Transverse colon (tissue), 4 donors: Measurements from ENCODE around the gene MAGI2. TPM values are rescaled to one million over a fixed set of nuclear protein-coding genes. Genes with fewer than 3 reads are reported as not detected.

Source experiments
- DNase-seq: peaks from one replicate; pipeline ENCODE4 v3.0.0-alpha.2; 2019
- H3K27ac ChIP-seq, 4 donors: fragments of 200-600 bp; sonication (generic); 2 replicates each; pipeline ENCODE4 v1.5.1; 2016 to 2018; ENCODE audit warnings: inconsistent platforms in 4 of 4
- H3K27me3 ChIP-seq: fragments of 200-600 bp; sonication (generic); 2 replicates; pipeline ENCODE4 v1.5.1; 2017; ENCODE audit warnings: inconsistent platforms
- H3K36me3 ChIP-seq, 4 donors: fragments of 200-600 bp; sonication (generic); 2 replicates each; pipeline ENCODE4 v1.5.1; 2017 to 2019; ENCODE audit warnings: inconsistent platforms in 4 of 4
- H3K4me1 ChIP-seq, 4 donors: fragments of 200-600 bp; sonication (generic); 2 replicates each; pipeline ENCODE4 v1.5.1; 2017 to 2020; ENCODE audit warnings: inconsistent platforms in 4 of 4
- H3K4me3 ChIP-seq, 4 donors: fragments of 200-600 bp; sonication (generic); 1 replicate in 1 of 4; 2 replicates in 3 of 4; pipeline versions ENCODE4 v1.5.1 to v1.6.1; 2017 to 2019; ENCODE audit warnings: inconsistent platforms in 4 of 4
- H3K9me3 ChIP-seq, 2 donors: fragments of 200-600 bp; sonication (generic); 2 replicates each; pipeline ENCODE4 v1.5.1; 2017 to 2019; ENCODE audit warnings: inconsistent platforms in 2 of 2
- EP300 ChIP-seq: sonication (generic); formaldehyde crosslinking; IDR thresholded peaks from one replicate; pipeline ENCODE4 v1.6.1; 2017; ENCODE audit warnings: antibody characterized with exemption, low read depth
- POLR2A ChIP-seq: fragments of 450-650 bp; IDR thresholded peaks from one replicate; pipeline ENCODE4 v1.6.1; 2016; ENCODE audit warnings: antibody characterized with exemption, mild to moderate bottlenecking, moderate library complexity
- POLR2AphosphoS5 ChIP-seq, 3 donors: sonication (generic); formaldehyde crosslinking; IDR thresholded peaks; one replicate each; pipeline ENCODE4 v1.6.1; 2016; ENCODE audit warnings: antibody characterized with exemption in 3 of 3
- WGBS, 2 donors: methylation state at CpG; one replicate each; pipeline ENCODE4 v1.1.5; 2018; ENCODE audit warnings: low coverage in 1 of 2; 5-methylcytosine and 5-hydroxymethylcytosine counted together
- in situ Hi-C, 4 donors: fragments of 200-750 bp; cut with MboI; loops; one replicate each; pipeline versions ENCODE4 v1.15.0 to v1.15.1; 2017; ENCODE audit warnings: low sequenced_read_pairs in 3 of 4, low pct_ligation_motif_present in 1 of 4, low pct_unique_long_range_greater_than_20kb in 1 of 4
- intact Hi-C: fragments of 100-400 bp; cut with DNase I; formaldehyde crosslinking; loops from one replicate; pipeline ENCODE4 v1.15.1; 2023; ENCODE audit warnings: low total_unique reads
- total RNA-seq, 4 donors: library from RNA; depleted of rRNA; stranded (reverse); fragments of >200 nt; gene quantifications; one replicate each; pipeline ENCODE4 v1.1.0, GENCODE V29; 2016
- TF ChIP-seq, protein P1 (sequence below), 5 experiments: fragments of 200-600 bp in 3 of 5; fragments of 450-650 bp in 2 of 5; sonication (generic) in 3 of 5; IDR thresholded peaks; 1 replicate in 2 of 5; 2 replicates in 3 of 5; pipeline ENCODE4 v1.5.1; 2016 to 2017; ENCODE audit warnings: antibody characterized with exemption in 5 of 5, inconsistent platforms in 3 of 5, mild to moderate bottlenecking in 2 of 5, moderate library complexity in 1 of 5

Gene MAGI2
- total RNA-seq, 4 donors from 2014 or later: 1.6 to 9.7 (median 4.1) TPM

DNA sequence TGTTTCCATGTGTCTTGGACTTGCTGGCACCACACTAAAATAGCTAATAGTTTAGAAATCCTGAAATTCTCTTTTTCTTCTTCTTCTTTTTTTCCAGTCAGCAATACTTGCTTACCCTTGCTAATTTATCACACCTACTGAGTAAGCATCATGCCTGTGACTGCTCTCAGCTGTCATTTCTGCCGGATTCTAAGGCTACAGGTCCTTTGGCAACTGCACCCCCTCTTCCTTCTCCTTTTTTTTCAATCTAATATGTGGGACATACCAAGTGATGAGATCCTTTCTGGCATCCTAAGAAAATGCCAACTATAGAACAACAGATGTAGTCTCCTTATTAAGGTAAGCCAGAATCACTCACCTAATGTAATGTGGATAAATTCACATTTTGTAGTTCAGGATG, 444.7 kb downstream of the MAGI2 start:
- Histone ChIP-seq H3K36me3 (no peaks in the 10 kb centered on the region), H3K9me3 (no peaks in the 10 kb centered on the region), H3K27ac (no peak overlapping the region), H3K4me3 (no peak overlapping the region), H3K27me3 (no peaks in the 10 kb centered on the region), H3K4me1 (no peaks in the 10 kb centered on the region)
- no peak for TF ChIP-seq POLR2AphosphoS5 (IDR thresholded peaks at IDR 0.05)
- WGBS, 2 donors: 42 to 50% methylated on average over 1 of the region's 1 CpG
- intact Hi-C loops (no loop called here), in situ Hi-C loops (no loop called here)
- no peak for DNase-seq

DNA sequence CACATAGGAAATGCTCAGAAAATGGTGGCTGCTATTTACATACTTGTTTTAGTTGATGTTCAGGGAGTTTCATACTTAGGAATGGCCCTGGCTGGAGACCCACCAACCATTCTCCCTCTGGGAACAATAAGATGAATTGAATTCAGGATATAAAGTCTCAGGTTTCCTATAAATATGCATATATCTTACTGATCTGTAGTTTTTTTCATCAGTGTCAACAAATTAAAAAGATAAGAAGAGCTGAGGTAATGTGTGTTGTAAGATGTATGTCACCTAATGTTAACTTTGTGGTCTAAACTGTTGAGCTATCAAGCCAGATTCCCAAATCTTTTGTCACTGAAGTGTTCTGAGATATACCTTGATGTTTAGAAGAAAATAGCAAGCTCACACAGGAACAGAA, 457.5 kb downstream of the MAGI2 start:
- intact Hi-C loops (no loop called here), in situ Hi-C loops (no loop called here)
- TF ChIP-seq EP300 (no peak), POLR2AphosphoS5 (IDR thresholded peaks at IDR 0.05) (no peak), POLR2A (no peak)
- TF ChIP-seq, protein P1, sequence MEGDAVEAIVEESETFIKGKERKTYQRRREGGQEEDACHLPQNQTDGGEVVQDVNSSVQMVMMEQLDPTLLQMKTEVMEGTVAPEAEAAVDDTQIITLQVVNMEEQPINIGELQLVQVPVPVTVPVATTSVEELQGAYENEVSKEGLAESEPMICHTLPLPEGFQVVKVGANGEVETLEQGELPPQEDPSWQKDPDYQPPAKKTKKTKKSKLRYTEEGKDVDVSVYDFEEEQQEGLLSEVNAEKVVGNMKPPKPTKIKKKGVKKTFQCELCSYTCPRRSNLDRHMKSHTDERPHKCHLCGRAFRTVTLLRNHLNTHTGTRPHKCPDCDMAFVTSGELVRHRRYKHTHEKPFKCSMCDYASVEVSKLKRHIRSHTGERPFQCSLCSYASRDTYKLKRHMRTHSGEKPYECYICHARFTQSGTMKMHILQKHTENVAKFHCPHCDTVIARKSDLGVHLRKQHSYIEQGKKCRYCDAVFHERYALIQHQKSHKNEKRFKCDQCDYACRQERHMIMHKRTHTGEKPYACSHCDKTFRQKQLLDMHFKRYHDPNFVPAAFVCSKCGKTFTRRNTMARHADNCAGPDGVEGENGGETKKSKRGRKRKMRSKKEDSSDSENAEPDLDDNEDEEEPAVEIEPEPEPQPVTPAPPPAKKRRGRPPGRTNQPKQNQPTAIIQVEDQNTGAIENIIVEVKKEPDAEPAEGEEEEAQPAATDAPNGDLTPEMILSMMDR (IDR thresholded peaks at IDR 0.05): no peak
- H3K9me3 ChIP-seq: no peaks in the 10 kb centered on the region
- H3K27ac ChIP-seq: no peak overlapping the region
- no peak for DNase-seq
- no peaks in the 10 kb centered on the region for H3K4me1 ChIP-seq
- H3K27me3 ChIP-seq: no peaks in the 10 kb centered on the region
- no peaks in the 10 kb centered on the region for H3K36me3 ChIP-seq
- H3K4me3 ChIP-seq: no peak overlapping the region

DNA sequence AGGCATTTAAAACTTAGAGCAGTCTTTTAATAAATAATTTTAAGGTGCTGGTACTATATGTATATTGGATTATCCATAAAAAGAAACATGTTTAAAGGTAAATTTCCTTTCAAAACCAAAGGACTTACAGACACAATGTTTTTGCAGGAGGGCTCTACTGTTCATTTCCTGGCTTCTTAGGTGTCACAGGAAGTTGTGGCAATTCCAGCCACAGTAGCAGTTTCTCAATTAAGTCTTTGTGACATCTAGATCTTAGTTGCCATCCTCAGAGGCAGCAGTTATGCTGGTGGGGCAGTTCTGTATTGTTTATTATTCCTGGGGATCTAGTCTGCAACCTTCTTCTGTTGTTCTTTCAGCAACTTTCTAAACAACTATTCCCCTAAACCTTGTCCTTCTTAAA, 460.1 kb downstream of the MAGI2 start:
- Histone ChIP-seq H3K9me3 (no peaks in the 10 kb centered on the region), H3K36me3 (no peaks in the 10 kb centered on the region), H3K27me3 (no peaks in the 10 kb centered on the region), H3K27ac (no peak overlapping the region), H3K4me3 (no peak overlapping the region), H3K4me1 (no peaks in the 10 kb centered on the region)
- intact Hi-C loops: no loop called here
- DNase-seq: no peak
- TF ChIP-seq POLR2AphosphoS5 (IDR thresholded peaks at IDR 0.05) (no peak), EP300 (no peak), POLR2A (no peak)
- TF ChIP-seq, protein P1 (IDR thresholded peaks at IDR 0.05): no peak
- in situ Hi-C loops: no loop called here

DNA sequence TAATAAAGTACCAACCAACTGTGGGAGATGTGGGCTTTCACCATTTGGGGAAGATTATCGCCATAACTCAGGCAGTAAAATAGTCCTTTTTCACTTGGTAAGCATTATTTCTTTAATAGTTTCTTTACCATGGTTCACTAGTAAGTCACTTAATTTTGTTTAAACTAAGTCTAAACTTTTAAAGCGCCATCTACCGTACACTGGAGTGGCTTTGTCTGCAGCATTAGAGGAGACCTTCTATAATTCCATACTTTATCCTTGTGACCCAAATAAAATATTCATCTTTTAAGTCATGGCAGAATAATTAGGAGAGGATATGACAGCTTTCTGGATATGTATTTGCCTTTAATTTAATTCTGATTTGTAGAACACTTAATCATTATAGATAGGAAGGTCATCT, 468.0 kb downstream of the MAGI2 start:
- Histone ChIP-seq H3K27ac (no peak overlapping the region), H3K36me3 (no peaks in the 10 kb centered on the region), H3K9me3 (no peaks in the 10 kb centered on the region), H3K4me3 (no peak overlapping the region), H3K27me3 (no peaks in the 10 kb centered on the region), H3K4me1 (no peaks in the 10 kb centered on the region)
- intact Hi-C loops: no loop called here
- 84 to 86% methylated on average over 3 of the region's 3 CpGs for WGBS, 2 donors
- in situ Hi-C loops: no loop called here
- DNase-seq: no peak
- TF ChIP-seq, protein P1 (IDR thresholded peaks at IDR 0.05): no peak
- TF ChIP-seq POLR2A (no peak), POLR2AphosphoS5 (IDR thresholded peaks at IDR 0.05) (no peak), EP300 (no peak)

DNA sequence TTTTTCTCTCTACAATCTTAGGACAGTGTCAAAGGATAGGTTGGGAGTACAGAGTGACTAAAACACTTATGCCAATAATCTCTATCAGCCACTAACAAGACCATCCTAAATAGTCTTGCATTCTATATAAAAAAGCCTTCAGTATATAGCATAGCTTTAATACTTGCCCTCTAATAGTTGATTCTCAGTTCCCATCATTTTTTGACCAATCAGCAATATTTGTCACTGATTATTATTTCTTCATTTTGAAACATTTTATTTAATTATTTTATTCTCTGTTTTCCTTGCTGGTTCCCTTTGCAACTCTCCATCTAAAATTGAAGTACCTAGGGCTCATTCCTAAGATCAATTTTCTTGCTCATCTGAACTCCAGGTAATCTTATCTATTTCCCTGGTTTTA, 470.0 kb downstream of the MAGI2 start:
- Histone ChIP-seq H3K4me1 (no peaks in the 10 kb centered on the region), H3K27ac (no peak overlapping the region), H3K36me3 (no peaks in the 10 kb centered on the region), H3K27me3 (no peaks in the 10 kb centered on the region), H3K4me3 (no peak overlapping the region), H3K9me3 (no peaks in the 10 kb centered on the region)
- no peak for DNase-seq
- intact Hi-C loops: no loop called here
- TF ChIP-seq POLR2A (no peak), POLR2AphosphoS5 (IDR thresholded peaks at IDR 0.05) (no peak), EP300 (no peak)
- TF ChIP-seq, protein P1 (IDR thresholded peaks at IDR 0.05): no peak
- in situ Hi-C loops: no loop called here
